HG02571 (cell line): Measurements from ENCODE around the gene MDM4.

Experiments
- ATAC-seq: cut with Tn5 transposase; IDR thresholded peaks from one replicate; pipeline ENCODE4 v1.9.1; 2021; ENCODE audit warnings: mild to moderate bottlenecking, moderate library complexity; ENCODE audit not compliant: unreplicated experiment

The MDM4 gene

DNA sequence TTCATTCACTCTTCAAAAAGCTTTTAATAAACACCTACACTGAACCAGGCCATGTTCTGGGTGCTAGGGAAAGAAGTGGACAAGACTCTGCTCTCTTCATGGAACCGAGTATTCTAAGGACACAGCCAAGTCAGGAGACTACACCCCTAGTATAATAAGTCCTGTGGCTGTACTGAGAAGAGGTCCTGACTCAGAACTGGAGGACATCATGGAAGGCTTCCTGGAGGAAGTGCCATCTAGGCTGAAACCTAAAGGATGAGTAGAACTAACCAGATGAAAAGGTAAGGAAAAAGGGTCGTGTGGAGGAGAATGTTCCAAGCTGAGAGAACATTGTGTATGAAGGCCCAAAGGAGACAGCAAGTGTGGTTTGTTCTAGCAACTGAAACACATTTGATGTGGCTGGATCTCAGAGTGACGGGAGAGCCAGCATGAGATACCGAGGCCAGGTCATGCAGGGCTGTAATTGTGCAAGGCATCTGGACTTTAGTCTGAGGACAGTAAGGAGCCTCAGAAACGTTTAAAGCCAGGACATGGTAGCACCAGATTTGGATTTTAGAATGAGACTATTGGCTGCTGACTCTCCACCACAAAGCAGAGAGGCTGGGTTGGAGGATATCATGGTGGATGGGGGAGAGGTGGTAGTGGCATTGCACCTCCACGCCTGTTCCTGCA, 86.8 kb downstream of the MDM4 start:
- no peak for ATAC-seq

DNA sequence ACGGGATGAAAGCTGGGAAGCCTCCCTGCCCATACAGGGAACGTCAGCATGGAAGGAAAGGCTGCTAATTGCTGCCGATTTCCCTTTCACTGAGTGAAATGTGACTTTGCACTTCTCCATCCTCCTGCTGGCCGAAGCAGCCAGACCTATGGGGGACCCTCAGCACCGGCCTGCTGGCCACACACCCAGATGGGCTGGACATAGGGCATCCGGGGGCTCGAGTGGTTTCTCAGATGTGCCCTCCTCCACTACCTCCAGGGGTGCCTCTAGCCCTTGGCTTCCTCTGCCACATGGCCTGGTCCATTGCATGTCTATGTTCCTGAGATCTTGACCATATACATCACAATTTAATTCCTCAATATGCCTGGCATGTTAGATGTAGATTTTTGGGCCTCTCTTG, 89.6 kb downstream of the MDM4 start:
- no peak for ATAC-seq
